ENCODE measurements around the gene TMEM37.

The TMEM37 gene

DNA sequence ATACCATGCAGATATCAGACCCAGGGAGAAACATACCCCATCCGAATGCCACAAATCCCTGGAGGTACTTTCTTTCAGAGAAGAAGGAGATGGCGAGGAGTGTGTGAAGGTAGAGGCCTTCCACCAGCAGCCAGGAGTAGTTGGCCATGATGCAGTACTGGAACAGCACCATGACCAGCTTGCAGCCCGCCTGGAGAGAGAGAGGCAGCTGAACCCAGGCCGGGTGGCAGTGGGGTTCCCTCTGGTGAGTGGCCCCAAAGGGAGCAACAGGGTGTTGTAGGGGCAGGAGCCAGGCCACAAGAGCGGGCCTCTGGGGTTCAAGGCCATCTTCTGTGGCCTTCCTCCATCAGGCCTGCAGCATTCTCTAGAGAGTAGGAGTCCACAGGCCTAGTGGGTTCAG is 30.2 kb downstream of the TMEM37 start:
- no peak for DNase-seq (ENCODE audit: low spot score)
- H3K4me1 ChIP-seq (ENCODE audit: insufficient read depth, poor library complexity, severe bottlenecking), result no peaks in the 10 kb centered on the region

DNA sequence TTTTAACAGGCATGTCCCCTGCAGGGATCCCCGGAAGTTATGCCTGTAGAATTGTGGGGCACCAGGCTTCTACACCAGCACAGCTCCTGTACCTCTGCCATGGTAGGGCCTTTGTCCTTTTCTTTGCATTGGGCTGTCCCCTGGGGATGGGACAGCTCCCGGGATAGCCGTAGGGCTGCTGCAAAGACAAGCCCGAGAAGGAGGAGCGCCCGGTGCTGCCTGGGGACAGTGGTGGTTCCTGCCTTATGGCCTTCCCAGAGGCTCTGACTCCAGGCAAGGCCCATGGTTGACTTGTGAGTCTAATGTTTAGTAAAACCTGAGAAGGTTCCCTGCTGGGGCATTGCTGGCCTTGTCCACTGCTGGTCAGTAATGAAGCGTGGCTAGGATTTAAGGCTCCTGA is 30.9 kb downstream of the TMEM37 start:
- Histone ChIP-seq H3K27me3 (ENCODE audit: insufficient read depth, poor library complexity, severe bottlenecking) (no peaks in the 10 kb centered on the region), H3K9me3 (ENCODE audit: severe bottlenecking) (no peaks in the 10 kb centered on the region)
- ATAC-seq (ENCODE audit: low read depth), result no peak

More for the DNA sequence above, 30.2 kb downstream of the TMEM37 start:
- no peaks in the 10 kb centered on the region for H3K36me3 ChIP-seq (ENCODE audit: low read depth)
- H3K9me3 ChIP-seq (ENCODE audit: severe bottlenecking), result no peaks in the 10 kb centered on the region
- H3K27ac ChIP-seq (ENCODE audit: poor library complexity, severe bottlenecking), result no peak overlapping the region
- TF ChIP-seq, protein P1, sequence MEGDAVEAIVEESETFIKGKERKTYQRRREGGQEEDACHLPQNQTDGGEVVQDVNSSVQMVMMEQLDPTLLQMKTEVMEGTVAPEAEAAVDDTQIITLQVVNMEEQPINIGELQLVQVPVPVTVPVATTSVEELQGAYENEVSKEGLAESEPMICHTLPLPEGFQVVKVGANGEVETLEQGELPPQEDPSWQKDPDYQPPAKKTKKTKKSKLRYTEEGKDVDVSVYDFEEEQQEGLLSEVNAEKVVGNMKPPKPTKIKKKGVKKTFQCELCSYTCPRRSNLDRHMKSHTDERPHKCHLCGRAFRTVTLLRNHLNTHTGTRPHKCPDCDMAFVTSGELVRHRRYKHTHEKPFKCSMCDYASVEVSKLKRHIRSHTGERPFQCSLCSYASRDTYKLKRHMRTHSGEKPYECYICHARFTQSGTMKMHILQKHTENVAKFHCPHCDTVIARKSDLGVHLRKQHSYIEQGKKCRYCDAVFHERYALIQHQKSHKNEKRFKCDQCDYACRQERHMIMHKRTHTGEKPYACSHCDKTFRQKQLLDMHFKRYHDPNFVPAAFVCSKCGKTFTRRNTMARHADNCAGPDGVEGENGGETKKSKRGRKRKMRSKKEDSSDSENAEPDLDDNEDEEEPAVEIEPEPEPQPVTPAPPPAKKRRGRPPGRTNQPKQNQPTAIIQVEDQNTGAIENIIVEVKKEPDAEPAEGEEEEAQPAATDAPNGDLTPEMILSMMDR (IDR thresholded peaks at IDR 0.05; ENCODE audit: poor library complexity, severe bottlenecking), result no peak
- H3K4me3 ChIP-seq (ENCODE audit: severe bottlenecking), result no peak overlapping the region
- no peak for ATAC-seq (ENCODE audit: low read depth)
- no peaks in the 10 kb centered on the region for H3K27me3 ChIP-seq (ENCODE audit: insufficient read depth, poor library complexity, severe bottlenecking)

DNA sequence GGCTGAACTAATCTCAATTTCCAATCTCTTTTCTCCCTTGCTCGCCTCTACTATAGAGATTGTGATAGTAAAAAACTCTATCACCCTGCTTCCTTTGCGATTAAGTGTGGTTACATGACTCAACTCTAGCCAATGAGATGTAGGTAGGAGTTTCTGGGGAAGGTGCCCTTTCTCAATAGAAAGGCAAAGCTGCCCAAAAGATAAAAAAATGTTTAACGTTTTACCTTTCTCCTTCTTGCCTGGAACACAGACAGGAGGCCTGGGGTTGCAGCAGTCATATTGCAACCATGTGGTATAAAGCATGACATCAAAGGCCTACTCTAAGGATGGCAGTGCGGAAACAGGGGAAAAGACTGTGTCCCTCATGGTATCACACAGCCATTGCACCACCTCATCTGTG is 31.5 kb downstream of the TMEM37 start:
- ATAC-seq (ENCODE audit: low read depth), result no peak
- no peaks in the 10 kb centered on the region for H3K36me3 ChIP-seq (ENCODE audit: low read depth)

More for the DNA sequence above, 30.9 kb downstream of the TMEM37 start:
- Histone ChIP-seq H3K4me3 (ENCODE audit: severe bottlenecking) (no peak overlapping the region), H3K36me3 (ENCODE audit: low read depth) (no peaks in the 10 kb centered on the region), H3K4me1 (ENCODE audit: insufficient read depth, poor library complexity, severe bottlenecking) (no peaks in the 10 kb centered on the region), H3K27ac (ENCODE audit: poor library complexity, severe bottlenecking) (no peak overlapping the region)
- DNase-seq (ENCODE audit: low spot score), result no peak
- TF ChIP-seq, protein P1 (IDR thresholded peaks at IDR 0.05; ENCODE audit: poor library complexity, severe bottlenecking), result no peak

DNA sequence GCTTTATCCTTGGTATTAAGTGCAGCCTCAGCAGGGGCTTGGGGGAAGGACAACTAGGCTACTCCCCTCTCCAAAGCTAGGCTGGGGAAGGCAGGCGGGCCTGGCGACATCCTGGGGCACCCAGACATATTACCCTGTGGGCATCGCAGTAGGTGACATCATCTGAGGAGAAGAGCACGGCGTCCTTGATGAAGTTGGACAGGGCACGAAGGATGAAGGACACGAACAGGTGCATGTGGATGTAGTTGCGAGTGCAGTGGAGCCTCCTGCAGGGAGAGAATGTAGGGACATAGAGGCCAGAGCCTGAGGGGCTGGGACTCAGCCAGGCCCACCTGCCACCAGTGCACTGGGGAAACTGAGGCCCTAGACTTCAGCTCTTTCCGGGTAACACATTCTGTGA is 32.3 kb downstream of the TMEM37 start:
- Histone ChIP-seq H3K27ac (ENCODE audit: poor library complexity, severe bottlenecking) (no peak overlapping the region), H3K4me3 (ENCODE audit: severe bottlenecking) (no peak overlapping the region), H3K9me3 (ENCODE audit: severe bottlenecking) (no peaks in the 10 kb centered on the region), H3K36me3 (ENCODE audit: low read depth) (no peaks in the 10 kb centered on the region), H3K4me1 (ENCODE audit: insufficient read depth, poor library complexity, severe bottlenecking) (no peaks in the 10 kb centered on the region), H3K27me3 (ENCODE audit: insufficient read depth, poor library complexity, severe bottlenecking) (no peaks in the 10 kb centered on the region)
- DNase-seq (ENCODE audit: low spot score), result no peak
- TF ChIP-seq, protein P1 (IDR thresholded peaks at IDR 0.05; ENCODE audit: poor library complexity, severe bottlenecking), result no peak
- no peak for ATAC-seq (ENCODE audit: low read depth)

More for the DNA sequence above, 31.5 kb downstream of the TMEM37 start:
- DNase-seq (ENCODE audit: low spot score), result no peak
- Histone ChIP-seq H3K4me3 (ENCODE audit: severe bottlenecking) (no peak overlapping the region), H3K4me1 (ENCODE audit: insufficient read depth, poor library complexity, severe bottlenecking) (no peaks in the 10 kb centered on the region), H3K27me3 (ENCODE audit: insufficient read depth, poor library complexity, severe bottlenecking) (no peaks in the 10 kb centered on the region), H3K27ac (ENCODE audit: poor library complexity, severe bottlenecking) (no peak overlapping the region), H3K9me3 (ENCODE audit: severe bottlenecking) (no peaks in the 10 kb centered on the region)
- TF ChIP-seq, protein P1 (IDR thresholded peaks at IDR 0.05; ENCODE audit: poor library complexity, severe bottlenecking), result no peak

DNA sequence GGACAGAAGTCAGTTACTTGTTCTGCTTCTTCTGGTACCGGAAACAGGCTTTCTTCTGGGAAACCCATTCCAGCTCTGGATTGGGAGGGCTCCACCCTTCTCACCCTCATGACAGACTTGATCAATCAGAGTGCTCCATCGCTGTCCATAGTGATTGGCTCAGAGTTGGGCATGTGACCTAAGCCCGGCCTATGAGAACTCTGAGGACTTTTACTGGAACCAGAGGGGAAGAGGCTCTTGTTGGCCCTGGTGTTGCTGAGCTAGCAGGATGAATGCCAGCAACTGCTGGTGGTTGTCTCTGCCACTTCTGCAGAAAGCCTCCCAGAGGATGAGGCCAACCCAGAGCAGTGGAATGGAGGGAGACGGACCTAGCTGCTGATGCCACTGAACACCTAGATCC is 33.3 kb downstream of the TMEM37 start:
- no peaks in the 10 kb centered on the region for H3K36me3 ChIP-seq (ENCODE audit: low read depth)
- TF ChIP-seq, protein P1 (IDR thresholded peaks at IDR 0.05; ENCODE audit: poor library complexity, severe bottlenecking), result no peak
- H3K4me3 ChIP-seq (ENCODE audit: severe bottlenecking), result no peak overlapping the region
- no peaks in the 10 kb centered on the region for H3K4me1 ChIP-seq (ENCODE audit: insufficient read depth, poor library complexity, severe bottlenecking)
- DNase-seq (ENCODE audit: low spot score), result no peak
- H3K27me3 ChIP-seq (ENCODE audit: insufficient read depth, poor library complexity, severe bottlenecking), result no peaks in the 10 kb centered on the region
- H3K27ac ChIP-seq (ENCODE audit: poor library complexity, severe bottlenecking), result no peak overlapping the region
- no peak for ATAC-seq (ENCODE audit: low read depth)
- no peaks in the 10 kb centered on the region for H3K9me3 ChIP-seq (ENCODE audit: severe bottlenecking)

Measured in RWPE2 (cell line).